PC-9 (cell line): ENCODE measurements around the gene CKMT2.

Experiments used
- CTCF ChIP-seq: fragments of 200-600 bp; sonication (generic); conservative IDR thresholded peaks from 2 replicates; pipeline ENCODE4 v1.6.1; 2017; ENCODE audit warnings: mixed run types, antibody characterized with exemption, mild to moderate bottlenecking, moderate library complexity
- EZH2 ChIP-seq: fragments of 200-600 bp; sonication (generic); IDR thresholded peaks from 2 replicates; pipeline ENCODE4 v1.8.0; 2017; ENCODE audit warnings: antibody characterized with exemption, low read depth

GRCh38 chr5:81183811-81184748 is 49.0 kb upstream of the CKMT2 start:
- TF ChIP-seq CTCF: no peak
- no peak for TF ChIP-seq EZH2
